ENCODE measurements around the gene TGFA.

TGFA gene

DNA sequence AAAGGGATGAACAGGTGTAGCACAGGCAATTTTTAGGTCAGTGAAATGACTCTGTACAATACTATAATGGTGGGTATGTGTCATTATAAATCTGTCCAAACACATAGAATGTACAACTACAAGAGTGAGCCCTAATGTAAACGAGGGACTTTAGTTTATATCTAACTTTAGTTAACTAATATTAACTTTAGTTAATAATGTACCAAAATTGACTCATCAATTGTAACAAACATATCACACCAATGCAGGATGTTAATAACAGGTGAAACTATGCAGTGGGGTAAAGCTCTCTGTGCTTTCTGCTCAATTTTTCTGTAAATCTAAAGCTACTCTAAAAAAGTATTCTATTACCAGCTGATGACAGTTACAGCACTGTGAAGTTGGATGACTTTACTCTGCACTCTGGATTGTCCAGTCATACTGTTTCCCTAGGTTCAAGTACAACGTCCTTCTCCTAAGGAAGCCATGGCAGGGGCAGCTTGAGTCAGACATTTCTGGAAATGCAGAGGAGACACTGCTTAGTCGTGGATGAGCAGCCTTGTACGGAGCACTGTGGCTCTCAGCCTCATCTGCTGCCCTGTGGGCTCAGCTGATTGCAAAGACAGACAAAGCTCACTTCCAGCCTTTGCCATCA is 26.1 kb downstream of the TGFA start:
- Histone ChIP-seq H2AFZ (ENCODE audit: low read depth, low read length) (no peak overlapping the region), H3K4me1 (ENCODE audit: low read length) (peaks cover 13% of the 10 kb centered on the region), H3K9me3 (ENCODE audit: insufficient read depth, low read length) (no peaks in the 10 kb centered on the region), H3K79me2 (ENCODE audit: low read length) (no peaks in the 10 kb centered on the region), H4K20me1 (ENCODE audit: insufficient read depth, low read length) (no peaks in the 10 kb centered on the region), H3K27ac (ENCODE audit: low read length) (no peak overlapping the region), H3K36me3 (replicated peaks; ENCODE audit: low read depth, low read length) (no peaks in the 10 kb centered on the region), H3K4me3 (ENCODE audit: low read length) (no peak overlapping the region), H3K27me3 (ENCODE audit: low read depth, low read length) (no peaks in the 10 kb centered on the region), H3K9ac (ENCODE audit: low read length) (no peak overlapping the region), H3K4me2 (ENCODE audit: low read length) (no peak overlapping the region)
- TF ChIP-seq, protein P1, sequence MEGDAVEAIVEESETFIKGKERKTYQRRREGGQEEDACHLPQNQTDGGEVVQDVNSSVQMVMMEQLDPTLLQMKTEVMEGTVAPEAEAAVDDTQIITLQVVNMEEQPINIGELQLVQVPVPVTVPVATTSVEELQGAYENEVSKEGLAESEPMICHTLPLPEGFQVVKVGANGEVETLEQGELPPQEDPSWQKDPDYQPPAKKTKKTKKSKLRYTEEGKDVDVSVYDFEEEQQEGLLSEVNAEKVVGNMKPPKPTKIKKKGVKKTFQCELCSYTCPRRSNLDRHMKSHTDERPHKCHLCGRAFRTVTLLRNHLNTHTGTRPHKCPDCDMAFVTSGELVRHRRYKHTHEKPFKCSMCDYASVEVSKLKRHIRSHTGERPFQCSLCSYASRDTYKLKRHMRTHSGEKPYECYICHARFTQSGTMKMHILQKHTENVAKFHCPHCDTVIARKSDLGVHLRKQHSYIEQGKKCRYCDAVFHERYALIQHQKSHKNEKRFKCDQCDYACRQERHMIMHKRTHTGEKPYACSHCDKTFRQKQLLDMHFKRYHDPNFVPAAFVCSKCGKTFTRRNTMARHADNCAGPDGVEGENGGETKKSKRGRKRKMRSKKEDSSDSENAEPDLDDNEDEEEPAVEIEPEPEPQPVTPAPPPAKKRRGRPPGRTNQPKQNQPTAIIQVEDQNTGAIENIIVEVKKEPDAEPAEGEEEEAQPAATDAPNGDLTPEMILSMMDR (IDR thresholded peaks at IDR 0.05; ENCODE audit: low read depth, low read length), result no peak
- no peak for TF ChIP-seq EZH2phosphoT487 (IDR thresholded peaks at IDR 0.05; ENCODE audit: low read depth)

DNA sequence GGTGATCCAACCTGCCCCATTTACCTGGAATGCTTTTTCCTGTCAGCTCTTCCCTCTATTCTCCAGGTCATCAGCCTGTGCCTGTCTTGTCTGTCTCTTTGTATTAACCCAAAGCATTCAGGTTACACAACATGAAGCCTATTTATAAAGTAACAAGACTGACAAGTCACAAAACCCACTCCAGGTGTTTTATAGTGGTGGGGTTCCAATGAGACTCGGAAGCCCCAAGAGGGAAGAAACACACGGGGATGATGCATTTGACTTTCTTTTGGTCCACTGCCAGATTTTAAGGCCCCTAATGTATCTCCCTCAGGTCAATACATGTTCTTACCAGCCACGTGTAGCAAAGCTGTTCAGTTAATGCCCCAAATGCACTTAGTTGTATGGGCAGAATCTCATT is 27.5 kb downstream of the TGFA start:
- TF ChIP-seq EZH2phosphoT487 (IDR thresholded peaks at IDR 0.05; ENCODE audit: low read depth), result no peak
- TF ChIP-seq, protein P1 (IDR thresholded peaks at IDR 0.05; ENCODE audit: low read depth, low read length), result no peak

DNA sequence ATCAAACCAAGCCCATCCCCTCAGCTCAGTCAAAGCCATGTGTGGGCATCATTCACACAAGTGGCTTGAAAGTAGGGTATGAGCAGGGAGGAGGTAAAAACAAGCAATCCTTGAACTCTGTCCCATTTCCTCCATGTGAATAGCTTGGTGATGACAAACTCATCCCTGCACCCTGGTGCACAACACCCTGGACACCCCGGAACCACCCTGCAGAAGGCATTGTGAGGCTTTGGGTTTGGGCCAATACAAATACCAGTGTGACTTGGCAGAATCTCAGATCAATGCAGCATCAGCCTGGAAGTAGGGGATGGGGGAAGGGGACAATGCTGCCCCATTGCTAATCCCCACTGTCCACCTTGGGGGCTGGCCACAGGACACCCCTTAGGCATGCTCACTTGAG is 28.6 kb downstream of the TGFA start:
- no peak overlapping the region for H3K9ac ChIP-seq (ENCODE audit: low read length)
- H4K20me1 ChIP-seq (ENCODE audit: insufficient read depth, low read length), result no peaks in the 10 kb centered on the region
- H3K4me1 ChIP-seq (ENCODE audit: low read length), result no peaks in the 10 kb centered on the region
- no peaks in the 10 kb centered on the region for H3K79me2 ChIP-seq (ENCODE audit: low read length)
- H2AFZ ChIP-seq (ENCODE audit: low read depth, low read length), result no peak overlapping the region
- H3K27ac ChIP-seq (ENCODE audit: low read length), result no peak overlapping the region
- no peaks in the 10 kb centered on the region for H3K36me3 ChIP-seq (replicated peaks; ENCODE audit: low read depth, low read length)
- no peak overlapping the region for H3K4me3 ChIP-seq (ENCODE audit: low read length)
- no peaks in the 10 kb centered on the region for H3K27me3 ChIP-seq (ENCODE audit: low read depth, low read length)
- H3K4me2 ChIP-seq (ENCODE audit: low read length), result no peak overlapping the region
- TF ChIP-seq, protein P1 (IDR thresholded peaks at IDR 0.05; ENCODE audit: low read depth, low read length), result no peak
- TF ChIP-seq EZH2phosphoT487 (IDR thresholded peaks at IDR 0.05; ENCODE audit: low read depth), result no peak
- H3K9me3 ChIP-seq (ENCODE audit: insufficient read depth, low read length), result no peaks in the 10 kb centered on the region

More for the DNA sequence above, 27.5 kb downstream of the TGFA start:
- no peaks in the 10 kb centered on the region for H3K27me3 ChIP-seq (ENCODE audit: low read depth, low read length)
- no peaks in the 10 kb centered on the region for H3K9me3 ChIP-seq (ENCODE audit: insufficient read depth, low read length)
- H3K4me1 ChIP-seq (ENCODE audit: low read length), result no peaks in the 10 kb centered on the region
- no peaks in the 10 kb centered on the region for H3K79me2 ChIP-seq (ENCODE audit: low read length)
- H3K36me3 ChIP-seq (replicated peaks; ENCODE audit: low read depth, low read length), result no peaks in the 10 kb centered on the region
- H3K4me3 ChIP-seq (ENCODE audit: low read length), result no peak overlapping the region
- H3K9ac ChIP-seq (ENCODE audit: low read length), result no peak overlapping the region
- no peaks in the 10 kb centered on the region for H4K20me1 ChIP-seq (ENCODE audit: insufficient read depth, low read length)
- no peak overlapping the region for H3K4me2 ChIP-seq (ENCODE audit: low read length)
- H3K27ac ChIP-seq (ENCODE audit: low read length), result no peak overlapping the region
- no peak overlapping the region for H2AFZ ChIP-seq (ENCODE audit: low read depth, low read length)

DNA sequence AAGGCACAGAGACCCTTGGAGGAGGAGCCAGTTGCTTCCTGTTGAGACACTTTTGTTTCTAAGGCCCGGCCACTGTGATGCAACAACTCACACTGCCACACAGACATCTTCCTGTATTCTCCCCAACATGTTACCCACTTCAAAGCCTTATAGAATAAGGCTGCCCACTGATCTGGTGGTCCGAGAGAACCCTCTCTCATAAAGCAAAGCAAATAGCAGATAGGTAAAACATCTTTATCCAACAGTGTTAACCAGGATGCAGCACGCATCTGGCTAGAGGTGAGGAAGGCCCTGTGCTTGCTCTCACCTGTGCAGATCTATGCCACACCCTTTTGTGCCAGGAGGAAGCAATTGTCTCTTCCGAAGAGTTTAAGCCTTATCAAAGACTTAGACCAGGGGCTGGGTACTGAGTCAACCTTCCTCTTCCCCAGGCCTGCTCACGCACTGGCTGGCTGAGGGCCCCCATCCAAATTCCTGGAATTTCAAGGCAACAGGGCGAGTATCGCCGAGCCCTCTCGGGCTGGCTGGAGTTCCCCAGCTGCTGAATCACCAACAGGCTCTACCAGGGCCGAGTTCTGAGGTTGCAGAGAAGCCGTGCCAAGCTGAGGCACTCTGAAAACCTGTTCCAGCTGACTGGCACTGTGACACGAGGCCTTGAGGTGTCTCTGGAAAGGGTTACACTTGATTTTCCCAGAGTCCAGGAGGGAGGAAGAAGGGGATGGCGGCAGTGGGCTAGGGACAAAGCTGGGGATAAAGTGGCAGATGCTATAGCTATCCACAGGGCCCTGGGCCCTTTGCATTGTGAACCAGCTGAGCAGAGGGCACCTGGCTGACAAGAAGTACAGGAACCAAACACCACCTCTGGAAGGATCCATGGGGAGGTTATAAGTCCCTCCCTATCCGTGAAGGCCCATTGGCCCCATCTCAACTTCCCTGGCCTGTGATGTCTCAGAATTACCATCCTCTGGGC is 29.3 kb downstream of the TGFA start:
- H3K4me3 ChIP-seq (ENCODE audit: low read length), result no peak overlapping the region
- H3K4me1 ChIP-seq (ENCODE audit: low read length), result no peaks in the 10 kb centered on the region
- no peak overlapping the region for H3K4me2 ChIP-seq (ENCODE audit: low read length)
- no peaks in the 10 kb centered on the region for H3K27me3 ChIP-seq (ENCODE audit: low read depth, low read length)
- H3K36me3 ChIP-seq (replicated peaks; ENCODE audit: low read depth, low read length), result no peaks in the 10 kb centered on the region
- H3K9me3 ChIP-seq (ENCODE audit: insufficient read depth, low read length), result no peaks in the 10 kb centered on the region
- TF ChIP-seq, protein P1 (IDR thresholded peaks at IDR 0.05; ENCODE audit: low read depth, low read length), result no peak
- no peak for TF ChIP-seq EZH2phosphoT487 (IDR thresholded peaks at IDR 0.05; ENCODE audit: low read depth)
- no peak overlapping the region for H3K9ac ChIP-seq (ENCODE audit: low read length)
- no peak overlapping the region for H2AFZ ChIP-seq (ENCODE audit: low read depth, low read length)
- no peak overlapping the region for H3K27ac ChIP-seq (ENCODE audit: low read length)
- no peaks in the 10 kb centered on the region for H3K79me2 ChIP-seq (ENCODE audit: low read length)
- no peaks in the 10 kb centered on the region for H4K20me1 ChIP-seq (ENCODE audit: insufficient read depth, low read length)

Measured in OCI-LY3 (cell line).